Measurements from ENCODE around the gene CCDC102B.
"Not testable (repeated sequence)": the region's sequence is repeated elsewhere in the genome, so short reads cannot be mapped to it uniquely, and the experiment has no call there.

CCDC102B gene

GRCh38 chr18:68915061-68915460, 117.2 kb downstream of the CCDC102B start:
- no peak for DNase-seq

- no peak for DNase-seq
Measured at GRCh38 chr18:68916734-68917133, 118.9 kb downstream of the CCDC102B start.

- no peak for DNase-seq
Measured at GRCh38 chr18:68918216-68918615, 120.3 kb downstream of the CCDC102B start.

- no peak for DNase-seq
Measured at GRCh38 chr18:68919900-68920299, 122.0 kb downstream of the CCDC102B start.

GRCh38 chr18:68922392-68922791, 124.5 kb downstream of the CCDC102B start:
- no peak for DNase-seq

GRCh38 chr18:68925268-68925667, 127.4 kb downstream of the CCDC102B start:
- peak; percentile 56 for DNase-seq

GRCh38 chr18:68928762-68929675, 131.1 kb downstream of the CCDC102B start:
- no peak for DNase-seq

- no peak for DNase-seq
Measured at GRCh38 chr18:68935686-68936085, 137.8 kb downstream of the CCDC102B start.

GRCh38 chr18:68937029-68937599, 139.2 kb downstream of the CCDC102B start:
- no peak for DNase-seq

GRCh38 chr18:68940039-68940438, 142.2 kb downstream of the CCDC102B start:
- no peak for DNase-seq

GRCh38 chr18:68940754-68941153, 142.9 kb downstream of the CCDC102B start:
- no peak for DNase-seq

- no peak for DNase-seq
Measured at GRCh38 chr18:68942230-68942629, 144.3 kb downstream of the CCDC102B start.

GRCh38 chr18:68943861-68944260, 146.0 kb downstream of the CCDC102B start:
- not testable (repeated sequence) for DNase-seq

GRCh38 chr18:68944330-68944729, 146.4 kb downstream of the CCDC102B start:
- DNase-seq = no peak

GRCh38 chr18:68944826-68945225, 146.9 kb downstream of the CCDC102B start:
- no peak for DNase-seq

GRCh38 chr18:68948622-68949021, 150.7 kb downstream of the CCDC102B start:
- no peak for DNase-seq

GRCh38 chr18:68954738-68955137, 156.9 kb downstream of the CCDC102B start:
- no peak for DNase-seq

- no peak for DNase-seq
Measured at GRCh38 chr18:68956650-68957049, 158.8 kb downstream of the CCDC102B start.

- no peak for DNase-seq
Measured at GRCh38 chr18:68960355-68960754, 162.5 kb downstream of the CCDC102B start.

GRCh38 chr18:68962623-68963022, 164.7 kb downstream of the CCDC102B start:
- no peak for DNase-seq

- DNase-seq = no peak
Measured at GRCh38 chr18:68965817-68966216, 167.9 kb downstream of the CCDC102B start.

GRCh38 chr18:68969027-68969426, 171.1 kb downstream of the CCDC102B start:
- no peak for DNase-seq

- DNase-seq = no peak
Measured at GRCh38 chr18:68972176-68972575, 174.3 kb downstream of the CCDC102B start.

GRCh38 chr18:68979737-68980136, 181.9 kb downstream of the CCDC102B start:
- no peak for DNase-seq
